WERI-Rb-1 (cell line): ENCODE data around the gene TBC1D16.

Source experiments
- DNase-seq: peaks from one replicate; pipeline ENCODE4 v3.0.0-alpha.2; 2020
- H3K27ac ChIP-seq: fragments of 250-450 bp; sonication (Bioruptor Pico); 2 replicates; pipeline ENCODE4 v1.5.1; 2020; ENCODE audit warnings: mild to moderate bottlenecking, moderate library complexity
- H3K27me3 ChIP-seq: fragments of 250-450 bp; sonication (Bioruptor Pico); 2 replicates; pipeline ENCODE4 v1.5.1; 2021; ENCODE audit warnings: mild to moderate bottlenecking, low read depth, moderate library complexity; ENCODE audit not compliant: insufficient read depth, severe bottlenecking
- H3K36me3 ChIP-seq: fragments of 250-450 bp; sonication (Bioruptor Pico); 2 replicates; pipeline ENCODE4 v1.5.1; 2020; ENCODE audit warnings: mild to moderate bottlenecking, moderate library complexity
- H3K4me3 ChIP-seq: 2 replicates; pipeline ENCODE4 v1.5.1; 2011; ENCODE audit warnings: low read depth, mild to moderate bottlenecking, control low read depth, low read length
- H3K9me3 ChIP-seq: fragments of 250-450 bp; sonication (Bioruptor Pico); 2 replicates; pipeline ENCODE4 v1.5.1; 2021; ENCODE audit warnings: mild to moderate bottlenecking, moderate library complexity; ENCODE audit not compliant: severe bottlenecking
- CTCF ChIP-seq: IDR thresholded peaks from 2 replicates; pipeline ENCODE4 v1.5.1; 2011; ENCODE audit warnings: low read depth, mild to moderate bottlenecking, control low read depth, inconsistent platforms, low read length

Gene TBC1D16

GRCh38 chr17:79993390-79994227 lies 42.1 kb downstream of the TBC1D16 start:
- no peak for TF ChIP-seq CTCF
- peak overlapping the region; percentile 35 for H3K27ac ChIP-seq
- H3K4me3 ChIP-seq, result no peak overlapping the region
- H3K9me3 ChIP-seq, result no peaks in the 10 kb centered on the region
- peaks cover 21% of the 10 kb centered on the region for H3K36me3 ChIP-seq
- H3K27me3 ChIP-seq, result no peaks in the 10 kb centered on the region
- peak; percentile 64 for DNase-seq

- Histone ChIP-seq H3K9me3 (no peaks in the 10 kb centered on the region), H3K27me3 (no peaks in the 10 kb centered on the region), H3K36me3 (peaks cover 21% of the 10 kb centered on the region), H3K4me3 (no peak overlapping the region), H3K27ac (peak overlapping the region; percentile 35; the same call in 1 of the 2 replicates)
- DNase-seq, result no peak
- no peak for TF ChIP-seq CTCF
Measured at GRCh38 chr17:79992649-79993389, 42.9 kb downstream of the TBC1D16 start.

GRCh38 chr17:79991924-79992648 lies 43.6 kb downstream of the TBC1D16 start:
- no peak for DNase-seq
- Histone ChIP-seq H3K9me3 (no peaks in the 10 kb centered on the region), H3K4me3 (no peak overlapping the region), H3K36me3 (peaks cover 23% of the 10 kb centered on the region), H3K27ac (peak overlapping the region; percentile 32), H3K27me3 (no peaks in the 10 kb centered on the region)
- no peak for TF ChIP-seq CTCF

GRCh38 chr17:79991140-79991923 lies 44.3 kb downstream of the TBC1D16 start:
- H3K9me3 ChIP-seq, result no peaks in the 10 kb centered on the region
- TF ChIP-seq CTCF, result peak; percentile 88
- no peaks in the 10 kb centered on the region for H3K27me3 ChIP-seq
- peak; percentile 96 for DNase-seq
- no peak overlapping the region for H3K4me3 ChIP-seq
- H3K36me3 ChIP-seq, result peaks cover 29% of the 10 kb centered on the region
- peak overlapping the region; percentile 22; the same call in 1 of the 2 replicates for H3K27ac ChIP-seq

- TF ChIP-seq CTCF, result no peak
- no peak for DNase-seq
- Histone ChIP-seq H3K36me3 (peaks cover 29% of the 10 kb centered on the region), H3K4me3 (no peak overlapping the region), H3K9me3 (no peaks in the 10 kb centered on the region), H3K27ac (no peak overlapping the region), H3K27me3 (no peaks in the 10 kb centered on the region)
Measured at GRCh38 chr17:79990704-79991103, 45.0 kb downstream of the TBC1D16 start.
